Mesodermal cell (in vitro differentiated cells): ENCODE data around the gene PPEF1.

ENCODE experiments used
- H3K27ac ChIP-seq: 2 replicates; pipeline ENCODE4 v1.7.0; 2013; ENCODE audit warnings: mild to moderate bottlenecking, low read depth, low read length, moderate library complexity; ENCODE audit not compliant: severe bottlenecking
- H3K36me3 ChIP-seq: 2 replicates; pipeline ENCODE4 v1.7.1; 2013; ENCODE audit warnings: mild to moderate bottlenecking, low read length, moderate library complexity; ENCODE audit not compliant: control insufficient read depth, insufficient read depth
- H3K4me1 ChIP-seq: one replicate; pipeline ENCODE4 v1.7.1; 2013; ENCODE audit warnings: mild to moderate bottlenecking, low read length; ENCODE audit not compliant: insufficient read depth, control insufficient read depth, poor library complexity, severe bottlenecking
- H3K4me3 ChIP-seq: 2 replicates; pipeline ENCODE4 v1.7.0; 2013; ENCODE audit warnings: low read length, control low read depth, mild to moderate bottlenecking; ENCODE audit not compliant: insufficient read depth, poor library complexity, severe bottlenecking; ENCODE audit errors: extremely low read depth
- H3K9me3 ChIP-seq: 2 replicates; pipeline ENCODE4 v1.7.1; 2013; ENCODE audit warnings: mild to moderate bottlenecking, low read length, moderate library complexity; ENCODE audit not compliant: control insufficient read depth
- WGBS, 2 experiments: methylation state at CpG; one replicate each; pipeline ENCODE4 v1.1.5; 2013; ENCODE audit warnings: missing lambda C conversion rate in 2 of 2; ENCODE audit not compliant: insufficient coverage in 2 of 2; 5-methylcytosine and 5-hydroxymethylcytosine counted together

PPEF1 gene

GRCh38 chrX:18677161-18677869 lies 30.1 kb upstream of the PPEF1 start:
- 90 to 97% methylated on average over 4 to 6 of the region's 17 CpGs for WGBS, 2 experiments
- H3K36me3 ChIP-seq, result no peaks in the 10 kb centered on the region
- no peaks in the 10 kb centered on the region for H3K4me1 ChIP-seq
- no peaks in the 10 kb centered on the region for H3K9me3 ChIP-seq
- no peak overlapping the region for H3K4me3 ChIP-seq
- no peak overlapping the region for H3K27ac ChIP-seq

- no peaks in the 10 kb centered on the region for H3K9me3 ChIP-seq
- H3K27ac ChIP-seq, result no peak overlapping the region
- H3K4me3 ChIP-seq, result no peak overlapping the region
- no peaks in the 10 kb centered on the region for H3K4me1 ChIP-seq
- 90 to 95% methylated on average over 2 to 3 of the region's 6 CpGs for WGBS, 2 experiments
- H3K36me3 ChIP-seq, result no peaks in the 10 kb centered on the region
Measured at GRCh38 chrX:18681996-18682395, 25.4 kb upstream of the PPEF1 start.

- WGBS, 2 experiments, result 83 to 97% methylated on average over 4 to 7 of the region's 9 CpGs
- no peaks in the 10 kb centered on the region for H3K36me3 ChIP-seq
- H3K9me3 ChIP-seq, result no peaks in the 10 kb centered on the region
- no peaks in the 10 kb centered on the region for H3K4me1 ChIP-seq
- H3K27ac ChIP-seq, result no peak overlapping the region
- no peak overlapping the region for H3K4me3 ChIP-seq
Measured at GRCh38 chrX:18682979-18683387, 24.5 kb upstream of the PPEF1 start.

GRCh38 chrX:18687856-18688495 lies 19.5 kb upstream of the PPEF1 start:
- no peaks in the 10 kb centered on the region for H3K4me1 ChIP-seq
- no peaks in the 10 kb centered on the region for H3K9me3 ChIP-seq
- no peak overlapping the region for H3K27ac ChIP-seq
- WGBS, 2 experiments, result no CpG with 5 or more reads among the region's 7 CpGs
- no peaks in the 10 kb centered on the region for H3K36me3 ChIP-seq
- H3K4me3 ChIP-seq, result no peak overlapping the region

GRCh38 chrX:18691431-18691830 lies 16.0 kb upstream of the PPEF1 start:
- no peaks in the 10 kb centered on the region for H3K4me1 ChIP-seq
- no peak overlapping the region for H3K27ac ChIP-seq
- no peak overlapping the region for H3K4me3 ChIP-seq
- H3K36me3 ChIP-seq, result no peaks in the 10 kb centered on the region
- no CpG with 5 or more reads among the region's 1 CpG for WGBS, 2 experiments
- H3K9me3 ChIP-seq, result no peaks in the 10 kb centered on the region

- no peak overlapping the region for H3K27ac ChIP-seq
- 100% methylated on average over 1 of the region's 4 CpGs for WGBS, 2 experiments
- no peak overlapping the region for H3K4me3 ChIP-seq
- no peaks in the 10 kb centered on the region for H3K4me1 ChIP-seq
- no peaks in the 10 kb centered on the region for H3K9me3 ChIP-seq
- no peaks in the 10 kb centered on the region for H3K36me3 ChIP-seq
Measured at GRCh38 chrX:18692541-18692940, 14.9 kb upstream of the PPEF1 start.

GRCh38 chrX:18696653-18697052 lies 10.8 kb upstream of the PPEF1 start:
- no peaks in the 10 kb centered on the region for H3K9me3 ChIP-seq
- H3K36me3 ChIP-seq, result no peaks in the 10 kb centered on the region
- no CpG with 5 or more reads among the region's 3 CpGs for WGBS, 2 experiments
- no peak overlapping the region for H3K4me3 ChIP-seq
- H3K27ac ChIP-seq, result no peak overlapping the region
- H3K4me1 ChIP-seq, result no peaks in the 10 kb centered on the region

- H3K27ac ChIP-seq, result no peak overlapping the region
- no peaks in the 10 kb centered on the region for H3K9me3 ChIP-seq
- H3K4me1 ChIP-seq, result no peaks in the 10 kb centered on the region
- H3K4me3 ChIP-seq, result no peak overlapping the region
- 91 to 97% methylated on average over 6 to 8 of the region's 12 CpGs for WGBS, 2 experiments
- H3K36me3 ChIP-seq, result no peaks in the 10 kb centered on the region
Measured at GRCh38 chrX:18698737-18699650, 8.5 kb upstream of the PPEF1 start.

GRCh38 chrX:18701621-18702361 lies 5.7 kb upstream of the PPEF1 start:
- H3K4me1 ChIP-seq, result no peaks in the 10 kb centered on the region
- H3K9me3 ChIP-seq, result no peaks in the 10 kb centered on the region
- 83% methylated on average over 1 of the region's 5 CpGs; no CpG with 5 or more reads in 1 of the 2 experiments for WGBS, 2 experiments
- H3K36me3 ChIP-seq, result no peaks in the 10 kb centered on the region
- no peak overlapping the region for H3K27ac ChIP-seq
- H3K4me3 ChIP-seq, result no peak overlapping the region
